ENCODE results near the gene GPR151. TPM values are rescaled to one million over a fixed set of nuclear protein-coding genes. Genes with fewer than 3 reads are reported as not detected.
"Not testable (repeated sequence)": the region's sequence is repeated elsewhere in the genome, so short reads cannot be mapped to it uniquely, and the experiment has no call there.

Gene GPR151
- not detected in 3 replicates for total RNA-seq
- long read RNA-seq, result 0 reads

GRCh38 chr5:146516151-146516475 is at the start of gene GPR151:
Gene GPR151, minus strand, starts transcription at chr5:146516190. Its CDS starts 77 bp downstream, at chr5:146516113.
- H3K27me3 Mint-ChIP-seq (ENCODE audit: low read depth), result no peaks in the 10 kb centered on the region
- no peak within 1 kb of the TSS for H3K27ac Mint-ChIP-seq (ENCODE audit: unreplicated experiment)
- peaks cover 7% of the 10 kb centered on the region for H3K36me3 Mint-ChIP-seq (ENCODE audit: low read depth)
- H3K9me3 Mint-ChIP-seq (ENCODE audit: low read depth), result no peaks in the 10 kb centered on the region
- H3K4me3 Mint-ChIP-seq (ENCODE audit: unreplicated experiment), result no peak within 1 kb of the TSS
- H3K4me1 Mint-ChIP-seq (ENCODE audit: low read depth), result no peaks in the 10 kb centered on the region
- TF ChIP-seq CTCF (IDR thresholded peaks at IDR 0.05), result no peak
- no peak for DNase-seq (ENCODE audit: low spot score)

- no peak overlapping the region for H3K27ac Mint-ChIP-seq (ENCODE audit: unreplicated experiment)
- H3K4me1 Mint-ChIP-seq (ENCODE audit: low read depth), result peaks cover 18% of the 10 kb centered on the region
- no peak overlapping the region for H3K4me3 Mint-ChIP-seq (ENCODE audit: unreplicated experiment)
- H3K27me3 Mint-ChIP-seq (ENCODE audit: low read depth), result no peaks in the 10 kb centered on the region
- DNase-seq (ENCODE audit: low spot score), result no peak
- H3K36me3 Mint-ChIP-seq (ENCODE audit: low read depth), result no peaks in the 10 kb centered on the region
- H3K9me3 Mint-ChIP-seq (ENCODE audit: low read depth), result no peaks in the 10 kb centered on the region
- TF ChIP-seq CTCF (IDR thresholded peaks at IDR 0.05), result no peak
These were observed 48.2 kb upstream of the GPR151 start for GRCh38 chr5:146564007-146564762.

- peaks cover 18% of the 10 kb centered on the region for H3K4me1 Mint-ChIP-seq (ENCODE audit: low read depth)
- H3K4me3 Mint-ChIP-seq (ENCODE audit: unreplicated experiment), result no peak overlapping the region
- no peaks in the 10 kb centered on the region for H3K36me3 Mint-ChIP-seq (ENCODE audit: low read depth)
- DNase-seq (ENCODE audit: low spot score), result no peak
- H3K27ac Mint-ChIP-seq (ENCODE audit: unreplicated experiment), result no peak overlapping the region
- no peak for TF ChIP-seq CTCF (IDR thresholded peaks at IDR 0.05)
- no peaks in the 10 kb centered on the region for H3K27me3 Mint-ChIP-seq (ENCODE audit: low read depth)
- no peaks in the 10 kb centered on the region for H3K9me3 Mint-ChIP-seq (ENCODE audit: low read depth)
These were observed 46.5 kb upstream of the GPR151 start for GRCh38 chr5:146562461-146562860.

DNA sequence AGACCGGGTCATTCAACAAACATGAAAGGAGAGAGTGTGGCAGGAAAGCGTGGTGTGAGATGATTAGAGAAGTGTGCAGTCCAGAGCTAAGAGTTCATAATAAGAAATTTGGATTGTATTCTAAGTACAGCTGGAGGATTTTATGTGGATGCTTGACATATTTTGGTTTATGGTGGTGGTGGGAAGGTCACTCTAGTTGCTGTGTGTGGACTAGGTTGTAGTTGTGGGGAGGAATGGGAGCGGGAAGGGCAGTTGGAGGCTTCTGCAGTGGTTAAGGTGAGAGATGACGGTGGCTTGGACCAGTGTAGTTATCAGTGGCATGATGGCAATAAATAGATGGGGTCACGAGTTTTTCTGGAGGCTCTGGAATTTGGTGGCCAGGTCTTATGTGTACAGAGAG is 45.7 kb upstream of the GPR151 start:
- Mint-ChIP-seq H3K27ac (ENCODE audit: unreplicated experiment) (no peak overlapping the region), H3K4me1 (ENCODE audit: low read depth) (peaks cover 18% of the 10 kb centered on the region), H3K9me3 (ENCODE audit: low read depth) (no peaks in the 10 kb centered on the region), H3K27me3 (ENCODE audit: low read depth) (no peaks in the 10 kb centered on the region), H3K4me3 (ENCODE audit: unreplicated experiment) (no peak overlapping the region), H3K36me3 (ENCODE audit: low read depth) (no peaks in the 10 kb centered on the region)
- no peak for TF ChIP-seq CTCF (IDR thresholded peaks at IDR 0.05)
- DNase-seq (ENCODE audit: low spot score), result no peak

DNA sequence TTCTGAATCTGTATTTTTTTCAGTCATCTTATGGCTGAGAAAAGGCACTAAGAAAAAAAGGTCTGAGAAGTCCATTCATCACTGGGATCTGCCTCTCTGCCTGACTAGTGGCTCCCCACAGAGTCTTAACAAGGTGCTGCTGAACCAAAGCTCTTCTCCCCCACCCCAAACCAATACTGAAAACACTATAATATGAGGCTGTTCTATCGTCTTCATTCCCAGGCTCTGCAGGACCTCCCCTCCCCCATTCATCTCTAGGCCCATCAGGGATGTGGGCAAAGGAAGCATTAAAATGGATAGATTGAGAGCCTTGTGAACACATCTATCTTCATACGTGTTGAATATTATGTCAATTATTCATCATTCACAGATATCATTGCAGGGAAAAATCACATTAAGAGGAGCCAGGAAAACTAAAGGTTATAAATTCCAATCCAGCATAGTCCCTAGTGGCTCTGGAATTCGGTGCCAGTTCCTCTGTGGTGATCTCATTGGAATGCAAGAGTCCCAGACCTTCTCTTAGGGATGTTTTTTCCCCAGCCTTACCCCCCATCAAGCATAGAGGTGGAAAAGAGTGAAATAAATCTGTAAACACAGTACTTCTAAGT is 44.3 kb upstream of the GPR151 start:
- Mint-ChIP-seq H3K27ac (ENCODE audit: unreplicated experiment) (peak overlapping the region; percentile 4), H3K9me3 (ENCODE audit: low read depth) (peaks cover 5% of the 10 kb centered on the region), H3K27me3 (ENCODE audit: low read depth) (no peaks in the 10 kb centered on the region), H3K36me3 (ENCODE audit: low read depth) (peaks cover 1% of the 10 kb centered on the region), H3K4me1 (ENCODE audit: low read depth) (peaks cover 14% of the 10 kb centered on the region), H3K4me3 (ENCODE audit: unreplicated experiment) (no peak overlapping the region)
- DNase-seq (ENCODE audit: low spot score), result no peak
- TF ChIP-seq CTCF (IDR thresholded peaks at IDR 0.05), result no peak

DNA sequence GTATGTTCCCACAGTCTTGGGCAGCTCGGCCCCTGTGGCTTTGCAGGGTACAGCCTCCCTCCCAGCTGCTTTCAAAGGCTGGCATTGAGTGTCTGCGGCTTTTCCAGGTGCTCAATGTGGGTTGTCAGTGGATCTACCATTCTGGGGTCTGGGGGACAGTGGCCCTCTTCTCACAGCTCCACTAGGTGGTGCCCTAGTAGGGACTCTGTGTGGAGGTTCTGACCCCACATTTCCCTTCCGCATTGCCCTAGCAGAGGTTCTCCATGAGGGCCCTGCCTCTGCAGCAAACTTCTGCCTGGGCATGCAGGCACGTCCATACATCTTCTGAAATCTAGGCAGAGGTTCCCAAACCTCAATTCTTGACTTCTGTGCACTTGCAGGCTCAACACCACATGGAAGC is 40.9 kb upstream of the GPR151 start:
- not testable (repeated sequence) for H3K27me3 Mint-ChIP-seq (ENCODE audit: low read depth); H3K9me3 Mint-ChIP-seq (ENCODE audit: low read depth); H3K27ac Mint-ChIP-seq (ENCODE audit: unreplicated experiment); DNase-seq (ENCODE audit: low spot score); H3K4me3 Mint-ChIP-seq (ENCODE audit: unreplicated experiment); H3K36me3 Mint-ChIP-seq (ENCODE audit: low read depth)
- peaks cover 14% of the 10 kb centered on the region for H3K4me1 Mint-ChIP-seq (ENCODE audit: low read depth)
